AG08395 (cell line): ENCODE results near the gene CD99L2.

Experiments
- DNase-seq: peaks from one replicate; pipeline ENCODE4 v3.0.0; 2012; ENCODE audit warnings: mixed read lengths, low spot score

Gene CD99L2

GRCh38 chrX:150763303-150763797, 135.1 kb downstream of the CD99L2 start:
- no peak for DNase-seq

GRCh38 chrX:150762258-150763165, 136.0 kb downstream of the CD99L2 start:
- DNase-seq: no peak

GRCh38 chrX:150761819-150762216, 136.7 kb downstream of the CD99L2 start:
- no peak for DNase-seq

GRCh38 chrX:150761176-150761818, 137.2 kb downstream of the CD99L2 start:
- DNase-seq: no peak

- no peak for DNase-seq
Observed at GRCh38 chrX:150759568-150760416, 138.7 kb downstream of the CD99L2 start.

- no peak for DNase-seq
Observed at GRCh38 chrX:150757371-150757770, 141.1 kb downstream of the CD99L2 start.

- DNase-seq: no peak
Observed at GRCh38 chrX:150753968-150754367, 144.5 kb downstream of the CD99L2 start.

- DNase-seq: no peak
Observed at GRCh38 chrX:150753357-150753756, 145.1 kb downstream of the CD99L2 start.

GRCh38 chrX:150752124-150752523, 146.3 kb downstream of the CD99L2 start:
- DNase-seq: no peak

GRCh38 chrX:150736475-150736874, 162.0 kb downstream of the CD99L2 start:
- DNase-seq: no peak

- peak; percentile 88 for DNase-seq
Observed at GRCh38 chrX:150731795-150732194, 166.7 kb downstream of the CD99L2 start.

- DNase-seq: peak; percentile 77
Observed at GRCh38 chrX:150730719-150731118, 167.7 kb downstream of the CD99L2 start.

- DNase-seq: no peak
Observed at GRCh38 chrX:150729956-150730355, 168.5 kb downstream of the CD99L2 start.

GRCh38 chrX:150719621-150720020, 178.8 kb downstream of the CD99L2 start:
- DNase-seq: no peak
